ENCODE results near the gene NKD2. TPM values are rescaled to one million over a fixed set of nuclear protein-coding genes. Genes with fewer than 3 reads are reported as not detected.

Gene NKD2
- total and polyA plus RNA-seq, 9 of the 15 experiments (the other 6 are each of a cell fraction or from before 2014, with no cell fraction given): 0.09 to 0.64 (median 0.27) TPM; not detected in 5

GRCh38 chr5:1076406-1076805, 67.8 kb downstream of the NKD2 start:
- Histone ChIP-seq H2AFZ (ENCODE audit: low read depth, low read length) (no peak overlapping the region), H3K4me1 (replicated peaks in 1 of 2; ENCODE audit: control insufficient read depth in 2 of 2, insufficient read depth in 2 of 2, low read length in 2 of 2) (peaks cover 0 to 50% of the 10 kb centered on the region in 2 experiments; a peak in 2 of 5 replicates), H3K9ac (ENCODE audit: insufficient read depth in 1 of 2, low read depth in 2 of 2, low read length in 2 of 2) (no peak overlapping the region), H3K9me1 (ENCODE audit: control insufficient read depth, insufficient read depth, low read length) (no peaks in the 10 kb centered on the region), H3K9me3 (replicated peaks; ENCODE audit: control insufficient read depth, insufficient read depth, low read depth, low read length) (no peaks in the 10 kb centered on the region), H4K20me1 (replicated peaks; ENCODE audit: control insufficient read depth, insufficient read depth, low read length) (peaks cover 6% of the 10 kb centered on the region), H3K4me2 (ENCODE audit: insufficient read depth, low read length) (no peak overlapping the region), H3K79me2 (ENCODE audit: control insufficient read depth, insufficient read depth, low read length) (no peaks in the 10 kb centered on the region), H3K36me3 (ENCODE audit: control insufficient read depth, insufficient read depth, low read length) (no peaks in the 10 kb centered on the region), H3K27me3 (ENCODE audit: control insufficient read depth in 2 of 2, insufficient read depth in 2 of 2, low read length in 2 of 2) (peaks cover under 1 to 40% of the 10 kb centered on the region in 2 experiments; a peak in 3 of 5 replicates), H3K27ac (ENCODE audit: extremely low read depth, low read depth, low read length) (no peak overlapping the region), H3K4me3 (no peak overlapping the region)
- intact Hi-C loops (cut with micrococcal nuclease): no loop called here
- DNase-seq (ENCODE audit: extremely low read depth in 1 of 4, low spot score in 3 of 4) (no peak), ATAC-seq (no peak; the same call in 2 of the 3 replicates), FAIRE-seq (no peak)
- ChIA-PET POLR2A (no interaction called here), CTCF (ENCODE audit: low intra/inter-chr PET ratio) (no interaction called here)
- in situ Hi-C loops (cut with MboI): no loop called here
- no TSS peak for BruUV-seq (replicated peaks)
- 26% methylated on average over 17 of the region's 17 CpGs for WGBS (ENCODE audit: insufficient coverage, low coverage, missing lambda C conversion rate)
- TF ChIP-seq ZBTB34 (CRISPR knock-in tag; IDR thresholded peaks at IDR 0.05): no peak
- no peak for TF ChIP-seq CHAMP1 (IDR thresholded peaks at IDR 0.05)
- no peak for TF ChIP-seq BRF1 (IDR thresholded peaks at IDR 0.05; ENCODE audit: borderline replicate concordance, extremely low read depth, insufficient read length)

All from K562 (cell line).